GM23338 (cell line): ENCODE data around the gene CMC2.

Source experiments
- CREB1 ChIP-seq: fragments of 250-450 bp; sonication (Bioruptor Pico); IDR thresholded peaks from 2 replicates; pipeline ENCODE4 v1.5.0; 2020; ENCODE audit warnings: low read depth, mild to moderate bottlenecking, moderate library complexity
- EZH2 ChIP-seq: fragments of 200-600 bp; sonication (generic); IDR thresholded peaks from one replicate; pipeline ENCODE4 v1.8.0; 2017; ENCODE audit warnings: antibody characterized with exemption, mild to moderate bottlenecking, low read depth; ENCODE audit not compliant: unreplicated experiment
- EZH2phosphoT487 ChIP-seq: fragments of 200-600 bp; sonication (generic); IDR thresholded peaks from one replicate; pipeline ENCODE4 v1.8.1; 2018; ENCODE audit warnings: antibody characterized with exemption; ENCODE audit not compliant: unreplicated experiment
- JUNB ChIP-seq: IDR thresholded peaks from one replicate; pipeline ENCODE4 v1.6.1; 2016; ENCODE audit warnings: antibody characterized with exemption; ENCODE audit not compliant: unreplicated experiment
- NANOG ChIP-seq: IDR thresholded peaks from 2 replicates; pipeline ENCODE4 v1.6.1; 2016; ENCODE audit warnings: antibody characterized with exemption, borderline replicate concordance
- POLR2AphosphoS5 ChIP-seq: IDR thresholded peaks from 2 replicates; pipeline ENCODE4 v1.6.1; 2016; ENCODE audit warnings: antibody characterized with exemption, low read depth
- STAT1 ChIP-seq: IDR thresholded peaks from one replicate; pipeline ENCODE4 v1.6.1; 2016; ENCODE audit warnings: antibody characterized with exemption; ENCODE audit not compliant: unreplicated experiment
- ZNF114 ChIP-seq: fragments of 250-450 bp; sonication (Bioruptor Pico); IDR thresholded peaks from 2 replicates; pipeline ENCODE4 v1.5.0; 2020; ENCODE audit warnings: mild to moderate bottlenecking, moderate library complexity
- ZNF331 ChIP-seq: fragments of 250-450 bp; sonication (Bioruptor Pico); IDR thresholded peaks from 2 replicates; pipeline ENCODE4 v1.5.0; 2020; ENCODE audit warnings: low read depth, mild to moderate bottlenecking, moderate library complexity
- TF ChIP-seq, protein P1 (sequence below), 2 experiments: fragments of 200-600 bp in 1 of 2; sonication (generic) in 1 of 2; conservative IDR thresholded peaks; 2 replicates each; pipeline versions ENCODE4 v1.5.1 to v1.6.1; 2016 to 2017; ENCODE audit warnings: antibody characterized with exemption in 2 of 2, low read depth in 2 of 2, mild to moderate bottlenecking in 2 of 2, moderate library complexity in 1 of 2
- TF ChIP-seq, protein P2 (sequence below): IDR thresholded peaks from one replicate; pipeline ENCODE4 v1.6.1; 2018; ENCODE audit warnings: antibody characterized with exemption; ENCODE audit not compliant: unreplicated experiment
- TF ChIP-seq, protein P3 (sequence below): IDR thresholded peaks from 2 replicates; pipeline ENCODE4 v1.6.1; 2016; ENCODE audit warnings: antibody characterized with exemption
- TF ChIP-seq, protein P4 (sequence below): fragments of 250-450 bp; sonication (Bioruptor Pico); IDR thresholded peaks from 2 replicates; pipeline ENCODE4 v1.5.0; 2020; ENCODE audit warnings: mild to moderate bottlenecking, moderate library complexity

DNA sequence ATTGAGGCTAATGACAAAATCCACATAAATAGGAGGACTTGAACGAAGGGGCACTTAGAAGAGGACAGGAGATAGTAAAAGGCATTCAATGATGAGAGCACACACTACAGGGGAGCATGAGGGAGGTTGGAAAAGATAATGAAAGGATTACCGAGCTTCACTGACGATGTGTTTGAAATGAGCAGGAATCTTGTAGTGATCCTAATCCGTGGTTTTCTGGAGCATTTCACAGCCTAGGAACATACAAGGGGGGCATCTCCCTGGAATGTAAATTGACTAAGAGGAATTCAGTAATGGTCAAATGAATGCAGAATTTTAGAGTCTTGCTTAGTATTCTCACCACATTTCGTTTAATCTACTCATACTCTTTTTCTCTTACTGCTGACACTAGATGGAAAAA is 34.2 kb upstream of the CMC2 start:
- TF ChIP-seq, protein P1, sequence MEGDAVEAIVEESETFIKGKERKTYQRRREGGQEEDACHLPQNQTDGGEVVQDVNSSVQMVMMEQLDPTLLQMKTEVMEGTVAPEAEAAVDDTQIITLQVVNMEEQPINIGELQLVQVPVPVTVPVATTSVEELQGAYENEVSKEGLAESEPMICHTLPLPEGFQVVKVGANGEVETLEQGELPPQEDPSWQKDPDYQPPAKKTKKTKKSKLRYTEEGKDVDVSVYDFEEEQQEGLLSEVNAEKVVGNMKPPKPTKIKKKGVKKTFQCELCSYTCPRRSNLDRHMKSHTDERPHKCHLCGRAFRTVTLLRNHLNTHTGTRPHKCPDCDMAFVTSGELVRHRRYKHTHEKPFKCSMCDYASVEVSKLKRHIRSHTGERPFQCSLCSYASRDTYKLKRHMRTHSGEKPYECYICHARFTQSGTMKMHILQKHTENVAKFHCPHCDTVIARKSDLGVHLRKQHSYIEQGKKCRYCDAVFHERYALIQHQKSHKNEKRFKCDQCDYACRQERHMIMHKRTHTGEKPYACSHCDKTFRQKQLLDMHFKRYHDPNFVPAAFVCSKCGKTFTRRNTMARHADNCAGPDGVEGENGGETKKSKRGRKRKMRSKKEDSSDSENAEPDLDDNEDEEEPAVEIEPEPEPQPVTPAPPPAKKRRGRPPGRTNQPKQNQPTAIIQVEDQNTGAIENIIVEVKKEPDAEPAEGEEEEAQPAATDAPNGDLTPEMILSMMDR (conservative IDR thresholded peaks at IDR 0.05; ENCODE audit: low read depth in 2 of 2) = no peak
- no peak for TF ChIP-seq EZH2
- TF ChIP-seq POLR2AphosphoS5 = no peak
- no peak for TF ChIP-seq JUNB
- TF ChIP-seq EZH2phosphoT487 = no peak
- TF ChIP-seq, protein P2, sequence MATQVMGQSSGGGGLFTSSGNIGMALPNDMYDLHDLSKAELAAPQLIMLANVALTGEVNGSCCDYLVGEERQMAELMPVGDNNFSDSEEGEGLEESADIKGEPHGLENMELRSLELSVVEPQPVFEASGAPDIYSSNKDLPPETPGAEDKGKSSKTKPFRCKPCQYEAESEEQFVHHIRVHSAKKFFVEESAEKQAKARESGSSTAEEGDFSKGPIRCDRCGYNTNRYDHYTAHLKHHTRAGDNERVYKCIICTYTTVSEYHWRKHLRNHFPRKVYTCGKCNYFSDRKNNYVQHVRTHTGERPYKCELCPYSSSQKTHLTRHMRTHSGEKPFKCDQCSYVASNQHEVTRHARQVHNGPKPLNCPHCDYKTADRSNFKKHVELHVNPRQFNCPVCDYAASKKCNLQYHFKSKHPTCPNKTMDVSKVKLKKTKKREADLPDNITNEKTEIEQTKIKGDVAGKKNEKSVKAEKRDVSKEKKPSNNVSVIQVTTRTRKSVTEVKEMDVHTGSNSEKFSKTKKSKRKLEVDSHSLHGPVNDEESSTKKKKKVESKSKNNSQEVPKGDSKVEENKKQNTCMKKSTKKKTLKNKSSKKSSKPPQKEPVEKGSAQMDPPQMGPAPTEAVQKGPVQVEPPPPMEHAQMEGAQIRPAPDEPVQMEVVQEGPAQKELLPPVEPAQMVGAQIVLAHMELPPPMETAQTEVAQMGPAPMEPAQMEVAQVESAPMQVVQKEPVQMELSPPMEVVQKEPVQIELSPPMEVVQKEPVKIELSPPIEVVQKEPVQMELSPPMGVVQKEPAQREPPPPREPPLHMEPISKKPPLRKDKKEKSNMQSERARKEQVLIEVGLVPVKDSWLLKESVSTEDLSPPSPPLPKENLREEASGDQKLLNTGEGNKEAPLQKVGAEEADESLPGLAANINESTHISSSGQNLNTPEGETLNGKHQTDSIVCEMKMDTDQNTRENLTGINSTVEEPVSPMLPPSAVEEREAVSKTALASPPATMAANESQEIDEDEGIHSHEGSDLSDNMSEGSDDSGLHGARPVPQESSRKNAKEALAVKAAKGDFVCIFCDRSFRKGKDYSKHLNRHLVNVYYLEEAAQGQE = no peak
- no peak for TF ChIP-seq CREB1 (CRISPR knock-in tag)
- TF ChIP-seq, protein P3, sequence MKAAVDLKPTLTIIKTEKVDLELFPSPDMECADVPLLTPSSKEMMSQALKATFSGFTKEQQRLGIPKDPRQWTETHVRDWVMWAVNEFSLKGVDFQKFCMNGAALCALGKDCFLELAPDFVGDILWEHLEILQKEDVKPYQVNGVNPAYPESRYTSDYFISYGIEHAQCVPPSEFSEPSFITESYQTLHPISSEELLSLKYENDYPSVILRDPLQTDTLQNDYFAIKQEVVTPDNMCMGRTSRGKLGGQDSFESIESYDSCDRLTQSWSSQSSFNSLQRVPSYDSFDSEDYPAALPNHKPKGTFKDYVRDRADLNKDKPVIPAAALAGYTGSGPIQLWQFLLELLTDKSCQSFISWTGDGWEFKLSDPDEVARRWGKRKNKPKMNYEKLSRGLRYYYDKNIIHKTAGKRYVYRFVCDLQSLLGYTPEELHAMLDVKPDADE = no peak
- no peak for TF ChIP-seq STAT1
- no peak for TF ChIP-seq ZNF114 (CRISPR knock-in tag)
- TF ChIP-seq NANOG = no peak
- no peak for TF ChIP-seq ZNF331
- TF ChIP-seq, protein P4, sequence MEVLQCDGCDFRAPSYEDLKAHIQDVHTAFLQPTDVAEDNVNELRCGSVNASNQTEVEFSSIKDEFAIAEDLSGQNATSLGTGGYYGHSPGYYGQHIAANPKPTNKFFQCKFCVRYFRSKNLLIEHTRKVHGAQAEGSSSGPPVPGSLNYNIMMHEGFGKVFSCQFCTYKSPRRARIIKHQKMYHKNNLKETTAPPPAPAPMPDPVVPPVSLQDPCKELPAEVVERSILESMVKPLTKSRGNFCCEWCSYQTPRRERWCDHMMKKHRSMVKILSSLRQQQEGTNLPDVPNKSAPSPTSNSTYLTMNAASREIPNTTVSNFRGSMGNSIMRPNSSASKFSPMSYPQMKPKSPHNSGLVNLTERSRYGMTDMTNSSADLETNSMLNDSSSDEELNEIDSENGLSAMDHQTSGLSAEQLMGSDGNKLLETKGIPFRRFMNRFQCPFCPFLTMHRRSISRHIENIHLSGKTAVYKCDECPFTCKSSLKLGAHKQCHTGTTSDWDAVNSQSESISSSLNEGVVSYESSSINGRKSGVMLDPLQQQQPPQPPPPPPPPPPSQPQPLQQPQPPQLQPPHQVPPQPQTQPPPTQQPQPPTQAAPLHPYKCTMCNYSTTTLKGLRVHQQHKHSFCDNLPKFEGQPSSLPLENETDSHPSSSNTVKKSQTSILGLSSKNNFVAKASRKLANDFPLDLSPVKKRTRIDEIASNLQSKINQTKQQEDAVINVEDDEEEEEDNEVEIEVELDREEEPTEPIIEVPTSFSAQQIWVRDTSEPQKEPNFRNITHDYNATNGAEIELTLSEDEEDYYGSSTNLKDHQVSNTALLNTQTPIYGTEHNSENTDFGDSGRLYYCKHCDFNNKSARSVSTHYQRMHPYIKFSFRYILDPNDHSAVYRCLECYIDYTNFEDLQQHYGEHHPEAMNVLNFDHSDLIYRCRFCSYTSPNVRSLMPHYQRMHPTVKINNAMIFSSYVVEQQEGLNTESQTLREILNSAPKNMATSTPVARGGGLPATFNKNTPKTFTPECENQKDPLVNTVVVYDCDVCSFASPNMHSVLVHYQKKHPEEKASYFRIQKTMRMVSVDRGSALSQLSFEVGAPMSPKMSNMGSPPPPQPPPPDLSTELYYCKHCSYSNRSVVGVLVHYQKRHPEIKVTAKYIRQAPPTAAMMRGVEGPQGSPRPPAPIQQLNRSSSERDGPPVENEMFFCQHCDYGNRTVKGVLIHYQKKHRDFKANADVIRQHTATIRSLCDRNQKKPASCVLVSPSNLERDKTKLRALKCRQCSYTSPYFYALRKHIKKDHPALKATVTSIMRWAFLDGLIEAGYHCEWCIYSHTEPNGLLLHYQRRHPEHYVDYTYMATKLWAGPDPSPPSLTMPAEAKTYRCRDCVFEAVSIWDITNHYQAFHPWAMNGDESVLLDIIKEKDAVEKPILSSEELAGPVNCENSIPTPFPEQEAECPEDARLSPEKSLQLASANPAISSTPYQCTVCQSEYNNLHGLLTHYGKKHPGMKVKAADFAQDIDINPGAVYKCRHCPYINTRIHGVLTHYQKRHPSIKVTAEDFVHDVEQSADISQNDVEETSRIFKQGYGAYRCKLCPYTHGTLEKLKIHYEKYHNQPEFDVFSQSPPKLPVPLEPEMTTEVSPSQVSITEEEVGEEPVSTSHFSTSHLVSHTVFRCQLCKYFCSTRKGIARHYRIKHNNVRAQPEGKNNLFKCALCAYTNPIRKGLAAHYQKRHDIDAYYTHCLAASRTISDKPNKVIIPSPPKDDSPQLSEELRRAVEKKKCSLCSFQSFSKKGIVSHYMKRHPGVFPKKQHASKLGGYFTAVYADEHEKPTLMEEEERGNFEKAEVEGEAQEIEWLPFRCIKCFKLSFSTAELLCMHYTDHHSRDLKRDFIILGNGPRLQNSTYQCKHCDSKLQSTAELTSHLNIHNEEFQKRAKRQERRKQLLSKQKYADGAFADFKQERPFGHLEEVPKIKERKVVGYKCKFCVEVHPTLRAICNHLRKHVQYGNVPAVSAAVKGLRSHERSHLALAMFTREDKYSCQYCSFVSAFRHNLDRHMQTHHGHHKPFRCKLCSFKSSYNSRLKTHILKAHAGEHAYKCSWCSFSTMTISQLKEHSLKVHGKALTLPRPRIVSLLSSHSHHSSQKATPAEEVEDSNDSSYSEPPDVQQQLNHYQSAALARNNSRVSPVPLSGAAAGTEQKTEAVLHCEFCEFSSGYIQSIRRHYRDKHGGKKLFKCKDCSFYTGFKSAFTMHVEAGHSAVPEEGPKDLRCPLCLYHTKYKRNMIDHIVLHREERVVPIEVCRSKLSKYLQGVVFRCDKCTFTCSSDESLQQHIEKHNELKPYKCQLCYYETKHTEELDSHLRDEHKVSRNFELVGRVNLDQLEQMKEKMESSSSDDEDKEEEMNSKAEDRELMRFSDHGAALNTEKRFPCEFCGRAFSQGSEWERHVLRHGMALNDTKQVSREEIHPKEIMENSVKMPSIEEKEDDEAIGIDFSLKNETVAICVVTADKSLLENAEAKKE (CRISPR knock-in tag) = no peak
